HL-60/S4 treated with phorbol 12-myristate 13-acetate at 8.2 ng/mL for 4 days and 3 days (cell line): Measurements from ENCODE around the gene NBAS.

Source experiments
- in situ Hi-C: fragments of 300-500 bp; cut with MboI; formaldehyde crosslinking; loops from 2 replicates; pipeline ENCODE4 v1.15.0; 2022; ENCODE audit warnings: low sequenced_read_pairs

Gene NBAS

DNA sequence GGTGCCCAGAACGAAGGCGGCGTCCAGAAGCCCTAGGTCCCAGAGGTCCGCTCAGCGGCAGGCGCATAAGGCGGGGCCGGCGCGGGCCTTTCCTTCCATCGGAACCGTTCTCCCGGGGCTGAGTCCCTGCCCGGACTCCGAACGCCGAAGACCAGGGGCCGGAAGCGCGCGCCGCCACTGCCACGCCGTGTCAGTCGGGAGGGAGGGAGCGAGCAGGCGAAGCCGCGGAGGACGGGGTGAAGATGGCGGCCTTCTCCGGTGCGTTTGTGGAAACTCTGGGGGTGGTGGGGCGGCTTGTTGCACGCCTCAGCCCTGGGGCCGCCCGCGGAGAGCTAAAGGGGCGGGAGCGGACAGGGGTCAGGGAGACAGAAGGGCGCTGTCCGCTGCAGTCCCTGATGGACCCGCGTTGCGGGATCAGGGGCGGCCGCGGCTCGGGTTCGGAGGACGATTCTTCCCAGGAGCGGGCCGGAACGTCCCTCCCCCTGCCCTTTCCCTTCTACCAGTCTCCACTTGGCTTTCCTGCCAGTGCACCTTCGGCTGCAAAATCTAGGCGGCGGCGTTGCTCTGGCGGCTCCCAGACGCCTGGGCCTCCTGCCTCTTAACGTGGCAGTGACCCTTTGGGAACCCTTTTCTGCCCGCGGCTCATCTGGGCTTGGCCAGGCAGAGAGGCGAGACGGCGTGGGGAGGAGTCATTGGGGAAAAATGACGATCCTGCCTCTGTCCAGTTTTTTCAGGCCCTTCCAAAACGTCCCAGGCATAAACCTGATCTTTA lies 30.7 kb upstream of the NBAS start, which contains the start of gene DDX1:
Gene DDX1, plus strand, starts transcription at position 177 of the 772 bp plus-strand sequence. Its CDS starts 66 bp downstream, at position 243.
- in situ Hi-C loops = no loop called here

DNA sequence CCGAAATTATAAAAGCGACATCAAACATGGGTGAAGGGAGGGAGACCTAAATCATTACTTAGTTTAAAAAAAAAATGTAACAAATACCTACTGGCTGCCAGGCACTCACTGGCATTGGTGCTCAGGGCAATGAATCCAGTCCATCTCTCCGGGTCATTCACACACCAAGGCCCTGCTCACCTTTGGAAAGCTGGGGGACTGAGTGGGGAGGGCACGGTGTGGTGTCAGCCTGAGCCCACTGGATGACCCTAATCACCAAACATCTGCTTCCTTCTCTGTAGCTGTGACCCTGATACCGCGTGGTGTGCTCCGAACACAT lies 30.2 kb upstream of the NBAS start:
- in situ Hi-C loops = no loop called here

DNA sequence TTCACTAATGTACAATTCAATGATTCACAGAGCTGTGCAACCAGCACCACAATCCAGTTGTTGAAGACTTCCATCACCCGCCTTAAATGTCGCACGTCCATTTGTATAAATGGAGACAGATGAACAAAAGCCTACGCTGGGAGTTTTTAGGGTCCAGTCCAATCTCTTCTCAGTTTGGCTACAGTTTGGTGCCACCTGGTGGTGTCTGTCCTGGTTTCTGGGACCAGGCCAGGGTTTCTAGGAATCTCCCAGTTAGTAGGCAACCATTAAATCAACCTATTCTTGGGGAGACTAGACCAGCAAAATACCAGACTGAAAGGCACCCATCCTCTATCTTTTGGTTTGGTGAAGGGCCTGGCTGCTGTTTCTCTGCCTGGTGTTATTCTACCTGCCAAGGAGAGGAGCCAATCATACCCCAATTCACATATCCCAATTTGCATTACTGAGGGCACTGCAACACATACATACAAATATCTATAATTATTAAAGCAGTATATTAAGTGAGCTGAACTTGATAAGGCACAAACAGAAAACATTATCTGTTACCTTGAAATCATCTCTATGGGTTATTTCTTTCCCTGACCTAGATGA lies 27.3 kb upstream of the NBAS start:
- in situ Hi-C loops = no loop called here

DNA sequence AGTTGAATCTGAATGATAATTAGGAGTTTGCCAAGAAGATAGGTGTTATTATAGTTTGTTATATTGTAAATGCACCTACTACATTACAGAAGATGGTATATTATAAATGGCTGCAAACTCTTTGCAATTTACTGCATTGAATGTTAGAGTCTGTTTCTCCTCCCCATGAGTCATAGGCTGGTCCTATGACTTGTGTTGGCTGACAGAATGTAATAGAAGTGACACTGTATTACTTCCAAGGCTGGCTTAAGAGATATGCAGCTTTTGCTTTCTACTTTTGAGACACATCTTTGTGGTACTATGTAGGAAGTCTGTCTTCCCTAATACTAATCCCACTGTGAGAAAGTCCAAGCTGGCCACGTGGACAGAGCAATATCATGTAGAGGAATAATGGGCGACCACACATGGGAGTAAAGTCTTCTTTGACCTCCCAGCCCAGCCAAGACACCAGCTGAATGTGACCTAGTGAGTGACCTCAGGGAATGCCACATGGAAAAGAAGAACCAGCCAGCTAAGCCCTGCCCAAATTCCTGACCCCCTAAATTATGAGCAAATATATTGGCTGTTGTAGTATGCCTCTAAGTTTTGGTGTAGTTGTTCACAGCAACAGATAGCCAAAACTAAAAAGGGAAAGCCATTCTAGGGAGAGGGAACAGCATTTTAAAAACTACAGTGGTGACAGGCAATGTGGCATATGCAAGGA lies 23.8 kb upstream of the NBAS start:
- in situ Hi-C loops = no loop called here

DNA sequence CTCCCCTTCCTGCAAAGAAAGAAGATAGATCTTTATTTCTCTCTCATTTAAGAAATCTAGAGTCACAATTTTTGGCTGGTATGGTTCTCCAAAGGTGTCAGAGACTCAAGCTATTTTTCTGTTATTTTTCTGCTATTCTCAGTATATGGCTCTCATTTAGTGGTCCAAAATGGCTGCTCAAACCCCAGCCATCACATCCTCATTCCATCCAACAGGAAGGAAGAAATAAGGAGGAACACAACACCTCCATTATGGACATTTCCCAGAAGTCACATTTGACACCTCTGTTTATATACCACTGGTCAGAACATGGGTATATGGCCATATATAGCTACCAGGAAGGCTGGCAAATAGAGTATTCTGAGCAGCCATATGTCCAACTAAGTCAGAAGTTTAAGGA lies 23.2 kb upstream of the NBAS start:
- in situ Hi-C loops = no loop called here

DNA sequence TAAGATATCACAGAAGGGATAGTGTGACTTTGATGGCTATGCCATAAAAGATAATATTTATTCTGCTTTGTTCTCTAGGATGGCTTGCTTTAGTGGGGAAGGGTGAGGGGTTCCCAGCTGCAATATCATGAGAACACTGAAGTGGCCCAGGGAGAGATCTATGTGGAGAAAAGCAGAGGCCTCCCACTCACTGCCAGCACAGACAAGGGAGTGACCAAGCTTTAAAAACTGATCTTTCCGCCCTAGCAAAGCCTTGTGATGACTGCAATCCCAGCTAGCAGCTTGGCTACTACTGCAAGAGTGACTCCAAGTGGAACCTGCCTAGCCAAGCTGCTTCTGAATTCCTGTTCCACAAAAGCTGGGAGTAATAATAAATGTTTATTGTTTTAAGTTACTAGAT lies 22.7 kb upstream of the NBAS start:
- in situ Hi-C loops = no loop called here

DNA sequence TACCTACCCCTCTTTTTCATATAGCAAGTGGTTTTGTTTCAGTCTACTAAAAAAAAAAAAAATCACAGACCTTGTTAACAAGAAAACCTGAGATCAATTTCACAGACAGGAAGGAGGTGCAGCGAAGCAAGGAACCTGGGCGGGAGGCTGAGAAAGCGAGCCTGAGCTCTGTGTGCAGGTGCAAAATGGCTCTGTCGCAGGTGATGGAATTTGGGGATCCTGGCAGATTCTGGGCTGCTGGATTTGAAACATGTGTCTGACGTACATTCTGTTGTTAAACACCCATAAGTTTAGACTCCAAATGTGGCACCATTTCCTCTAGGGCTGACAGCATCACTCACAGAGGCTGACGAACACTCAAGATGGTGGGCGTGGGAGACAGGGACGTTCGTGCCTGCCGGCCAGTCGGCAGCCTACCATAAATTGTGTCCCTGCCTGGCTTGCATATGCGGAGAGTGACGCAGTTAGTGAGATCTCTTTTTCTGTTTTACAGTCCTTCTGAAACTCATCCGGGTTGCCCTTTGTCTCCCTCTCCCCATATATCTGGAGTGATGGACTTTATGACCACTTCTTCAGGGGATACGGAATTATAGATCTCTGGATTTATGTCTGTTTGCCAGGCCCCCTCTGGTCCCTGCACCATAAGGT lies 21.7 kb upstream of the NBAS start:
- in situ Hi-C loops = no loop called here

DNA sequence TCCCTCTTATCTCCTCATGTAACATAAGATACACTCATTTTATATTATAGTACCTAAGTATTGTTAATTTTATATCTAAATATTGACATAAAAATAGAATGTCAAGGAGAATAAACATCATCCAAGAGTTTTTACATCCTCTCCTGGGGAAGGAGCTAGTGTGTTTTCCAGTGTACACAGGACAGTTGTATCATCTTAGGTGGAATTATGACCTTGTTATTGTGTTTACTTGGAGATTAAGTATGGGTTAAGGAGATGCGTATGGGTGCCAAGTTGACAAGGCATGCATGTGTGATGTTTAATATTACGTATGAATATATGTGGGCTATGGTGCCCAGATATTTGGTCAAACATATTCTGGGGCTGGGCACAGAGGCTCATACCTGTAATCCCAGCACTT lies 19.3 kb upstream of the NBAS start:
- in situ Hi-C loops = no loop called here

DNA sequence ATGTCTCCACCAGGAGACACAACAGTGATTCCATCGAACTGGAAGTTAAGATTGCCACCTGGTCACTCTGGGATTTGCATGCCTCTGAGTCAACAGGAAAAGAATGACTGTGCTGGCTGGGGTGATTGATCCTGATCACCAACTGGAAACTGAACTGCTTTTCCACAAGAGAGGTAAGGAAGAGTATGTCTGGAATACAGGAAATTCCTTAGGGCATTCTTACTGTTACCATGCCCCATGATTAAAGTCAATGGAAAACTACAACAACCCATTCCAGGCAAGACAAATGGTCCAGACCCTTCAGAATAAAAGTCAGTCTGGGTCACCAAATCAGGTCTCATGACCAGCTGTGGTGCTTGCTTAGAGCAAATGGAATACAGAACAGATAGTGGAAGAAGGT lies 18.5 kb upstream of the NBAS start:
- in situ Hi-C loops = no loop called here

DNA sequence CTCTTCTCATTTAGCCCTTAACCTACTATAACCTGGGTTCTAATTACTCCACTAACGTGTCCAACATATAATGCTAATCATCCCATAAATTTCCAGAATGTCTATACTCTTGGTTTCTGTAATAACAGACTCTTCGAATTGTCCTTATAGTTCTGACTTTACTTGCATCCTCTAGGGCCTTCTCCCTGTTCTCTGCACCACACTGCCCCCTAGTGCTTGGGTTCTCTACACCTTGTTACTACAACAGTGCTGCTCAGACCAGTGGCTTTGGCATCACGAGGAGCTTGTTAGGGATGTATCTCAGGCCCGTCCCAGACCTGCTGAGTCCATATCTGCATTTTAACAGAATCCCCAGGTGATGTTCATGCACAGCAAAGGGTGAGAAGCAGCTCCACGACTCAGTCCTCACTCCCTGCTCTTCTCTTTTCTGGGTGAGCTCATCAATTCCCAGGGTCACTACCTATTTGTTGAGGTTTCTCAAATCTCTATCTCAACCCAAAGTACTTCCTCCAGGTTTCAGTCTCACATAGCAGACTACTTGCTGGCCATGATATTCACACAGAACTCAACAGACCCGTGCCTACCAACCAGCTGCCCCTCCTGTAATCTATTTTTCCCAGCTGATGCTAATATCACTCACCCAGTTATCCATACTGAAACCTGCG lies 16.1 kb upstream of the NBAS start:
- in situ Hi-C loops = no loop called here

DNA sequence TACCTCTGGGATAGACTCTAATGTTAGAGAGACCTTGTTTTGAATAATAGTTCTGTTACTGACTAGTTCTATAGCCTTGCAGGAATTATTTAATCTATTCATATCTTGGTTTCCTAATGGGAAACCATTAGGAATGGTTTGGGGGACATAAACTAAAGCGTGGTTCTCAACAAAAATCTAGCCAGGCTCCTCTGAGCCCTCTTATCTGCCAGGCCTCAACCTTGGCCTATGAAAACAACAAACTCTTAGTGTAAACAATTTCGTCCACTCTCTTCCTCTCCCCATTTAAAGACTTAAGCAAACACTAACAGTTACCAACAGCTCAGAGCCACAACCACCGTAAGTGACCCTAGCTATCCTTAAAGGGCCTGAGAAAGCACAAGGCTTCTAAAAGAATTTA lies 10.6 kb upstream of the NBAS start:
- in situ Hi-C loops = no loop called here

DNA sequence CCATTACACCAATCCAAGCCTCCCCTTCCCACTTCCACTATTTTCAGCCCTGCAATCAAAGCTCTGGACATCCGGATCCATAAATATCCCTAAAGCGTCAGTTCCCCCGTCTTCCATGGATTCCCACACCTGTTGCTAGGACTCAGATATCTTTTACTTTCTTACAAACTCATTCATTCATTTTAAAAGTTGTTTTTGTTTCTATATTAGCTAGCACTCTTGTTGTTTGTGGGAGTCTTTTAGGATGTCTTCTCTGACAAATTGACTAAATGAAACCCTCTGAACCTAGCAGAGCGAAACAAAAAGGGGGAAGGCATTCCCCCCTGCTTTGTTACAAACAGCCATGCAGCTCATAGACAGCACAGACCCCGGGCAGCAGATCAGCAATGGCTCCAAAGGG lies 9.0 kb upstream of the NBAS start:
- in situ Hi-C loops = no loop called here

DNA sequence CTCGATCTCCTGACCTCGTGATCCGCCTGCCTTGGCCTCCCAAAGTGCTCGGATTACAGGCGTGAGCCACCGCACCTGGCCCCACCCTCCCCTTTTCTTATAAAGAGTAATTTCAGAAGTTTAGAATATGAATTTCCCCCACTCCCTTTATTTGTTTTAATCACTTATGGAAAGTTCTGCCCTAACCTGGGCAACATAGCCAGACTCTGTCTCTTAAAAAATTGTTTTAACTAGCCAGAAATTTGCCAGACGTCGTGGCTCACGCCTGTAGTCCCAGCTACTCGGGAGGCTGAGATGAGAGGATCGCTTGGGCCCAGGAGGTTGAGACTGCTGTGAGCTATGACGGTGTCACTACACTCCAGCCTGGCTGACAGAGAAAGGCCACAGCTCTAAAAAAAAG lies 7.7 kb upstream of the NBAS start:
- in situ Hi-C loops = no loop called here

DNA sequence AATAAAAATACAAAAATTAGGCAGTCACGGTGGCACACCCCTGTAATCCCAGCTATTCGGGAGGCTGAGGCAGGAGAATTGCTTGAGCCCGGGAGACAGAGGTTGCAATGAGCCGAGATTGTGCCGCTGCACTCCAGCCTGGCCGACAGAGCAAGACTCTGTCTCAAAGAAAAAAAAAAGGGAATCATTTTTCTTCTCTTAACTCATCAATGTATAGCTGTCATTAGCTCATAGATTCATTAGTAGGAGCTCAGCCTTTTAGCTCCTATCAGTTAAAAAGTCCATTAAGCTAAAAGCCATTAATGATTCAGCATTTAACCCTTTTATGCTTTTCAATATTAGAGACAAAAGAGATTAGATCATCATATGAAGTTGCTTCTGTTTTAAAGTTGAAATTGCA lies 5.8 kb upstream of the NBAS start:
- in situ Hi-C loops = no loop called here

DNA sequence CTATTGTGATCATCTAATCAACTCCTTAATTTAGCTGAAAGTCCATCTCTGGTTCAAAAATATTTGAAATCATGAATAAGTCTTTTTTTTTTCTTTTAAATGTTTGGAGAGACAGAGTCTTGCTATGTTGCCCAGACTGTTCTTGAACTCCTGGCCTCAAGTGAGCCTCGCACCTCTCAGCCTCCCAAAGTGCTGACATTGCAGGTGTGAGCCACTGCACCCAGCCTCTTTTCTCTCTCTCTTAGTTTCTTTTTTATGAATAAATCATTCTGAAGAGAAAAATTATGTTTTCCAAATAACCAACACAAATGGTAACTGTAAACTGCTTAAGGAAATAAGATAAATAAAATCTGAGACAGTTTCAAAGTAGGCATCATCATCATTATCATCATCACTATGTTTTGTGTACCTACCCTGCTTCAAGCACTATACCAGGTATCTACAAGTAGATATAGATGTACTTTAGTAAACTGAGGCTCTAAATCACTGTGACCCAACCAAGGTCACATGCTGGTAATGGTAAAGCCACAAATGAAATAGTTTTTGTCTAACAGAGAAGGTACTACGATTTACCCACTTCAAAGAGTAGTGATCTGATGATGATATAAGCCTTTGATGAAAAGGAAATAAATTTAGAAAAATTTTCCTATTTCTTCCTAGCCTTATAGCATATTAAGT lies 5.0 kb upstream of the NBAS start:
- in situ Hi-C loops = no loop called here

DNA sequence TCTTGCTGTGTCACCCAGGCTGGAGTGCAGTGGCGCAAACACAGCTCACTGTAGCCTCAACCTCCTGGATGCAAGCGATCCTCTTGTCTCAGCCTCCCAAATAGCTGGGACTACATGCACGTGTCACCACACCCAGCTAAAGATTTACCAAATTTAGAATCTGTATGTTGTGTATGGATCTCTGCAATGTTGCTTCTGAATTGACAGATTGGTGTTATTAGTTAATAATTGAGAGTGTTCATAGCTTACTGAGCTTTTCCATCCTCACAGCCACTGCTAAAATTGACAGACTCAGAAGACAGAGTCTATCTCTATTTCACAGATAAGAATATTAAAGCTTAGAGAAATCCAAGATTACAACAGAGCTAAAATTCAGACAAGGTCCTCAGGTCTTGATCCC lies 4.3 kb upstream of the NBAS start:
- in situ Hi-C loops = no loop called here

DNA sequence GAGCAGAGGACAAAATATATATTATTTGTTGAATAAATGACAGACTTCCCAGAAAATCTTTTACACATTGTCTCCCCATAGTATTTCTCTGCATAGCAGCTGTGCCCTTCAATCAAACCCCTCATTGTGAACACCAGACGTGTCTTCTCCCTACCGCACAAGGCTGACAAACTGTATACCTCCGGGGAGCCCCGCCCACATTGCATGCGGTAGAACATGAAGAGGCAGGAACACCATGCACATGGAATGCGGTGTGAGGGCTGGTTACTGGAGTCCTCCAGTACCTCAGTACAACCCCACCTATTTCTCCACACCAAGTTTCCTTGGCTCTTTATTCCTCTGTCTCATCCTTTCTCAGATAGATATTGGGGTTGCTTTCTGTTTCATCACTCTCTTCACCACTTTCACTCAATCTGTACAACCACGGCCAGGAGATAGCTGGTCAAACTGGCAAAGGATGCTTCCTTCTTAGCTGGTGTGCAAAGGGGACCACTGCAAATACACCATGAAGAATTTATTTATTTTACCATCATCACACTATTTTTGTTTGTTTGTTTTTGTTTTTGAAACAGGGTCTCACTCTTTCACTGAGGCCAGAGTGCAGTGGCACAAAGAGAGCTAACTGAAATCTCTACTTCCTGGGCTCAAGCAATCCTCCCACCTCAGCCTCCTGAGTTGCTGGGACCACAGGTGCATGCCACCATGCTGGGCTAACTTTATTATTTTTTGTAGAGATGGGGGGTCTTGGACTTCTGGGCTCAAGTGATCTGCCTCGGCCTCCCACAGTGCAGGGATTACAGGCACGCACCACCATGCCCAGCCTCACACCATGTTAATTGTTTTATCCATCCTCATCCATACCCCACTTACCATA lies 2.3 kb upstream of the NBAS start:
- in situ Hi-C loops = no loop called here

DNA sequence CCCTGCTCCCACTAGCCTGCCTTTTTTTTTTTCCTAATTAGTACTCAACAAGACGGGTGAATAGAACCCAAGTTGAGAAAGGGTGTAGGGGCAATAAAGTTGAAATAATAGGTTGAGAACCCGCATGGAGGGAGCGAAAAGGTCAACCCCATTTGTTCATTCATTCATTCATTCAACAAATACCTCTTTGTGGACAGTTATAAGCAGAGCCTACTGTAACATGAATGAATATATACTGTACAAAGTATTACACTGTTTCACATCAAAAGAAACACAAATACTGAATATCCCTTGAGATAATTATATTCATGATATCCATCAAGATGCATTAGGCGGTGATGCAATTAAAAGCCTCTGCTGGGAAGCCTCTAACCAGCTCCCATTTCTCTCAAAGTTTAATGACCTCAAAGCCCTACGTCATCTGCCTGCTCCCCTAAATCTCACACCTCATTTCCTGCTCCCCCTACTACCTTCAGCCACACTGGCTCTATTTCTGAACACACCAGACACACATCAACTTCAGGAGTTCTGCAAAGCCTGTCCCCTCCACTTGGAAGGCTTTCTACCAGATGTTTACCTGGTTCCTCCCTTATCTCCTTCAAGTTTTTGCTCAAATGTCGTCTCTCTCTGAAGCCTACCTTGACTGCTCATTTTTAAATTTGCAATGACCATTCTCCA lies 1.4 kb upstream of the NBAS start:
- in situ Hi-C loops = no loop called here
